Coronary artery (tissue), 2 donors: ENCODE measurements around the gene TLK1.

ENCODE experiments used
- DNase-seq: peaks from one replicate; pipeline ENCODE4 v3.0.0-alpha.2; 2017; ENCODE audit warnings: low spot score
- H3K27ac ChIP-seq, 2 donors: fragments of 200-600 bp; sonication (generic); one replicate each; pipeline ENCODE4 v1.5.1; 2016 to 2019
- H3K4me3 ChIP-seq: fragments of 200-600 bp; sonication (generic); 2 replicates; pipeline ENCODE4 v1.5.1; 2016; ENCODE audit warnings: mild to moderate bottlenecking, moderate library complexity
- CTCF ChIP-seq: fragments of 200-600 bp; sonication (generic); IDR thresholded peaks from one replicate; pipeline ENCODE4 v1.5.1; 2019; ENCODE audit warnings: antibody characterized with exemption

TLK1 gene

GRCh38 chr2:171009386-171009785, 151.3 kb downstream of the TLK1 start:
- Histone ChIP-seq H3K27ac (no peak overlapping the region), H3K4me3 (no peak overlapping the region)
- DNase-seq = no peak
- TF ChIP-seq CTCF = no peak

GRCh38 chr2:171008550-171009205, 152.0 kb downstream of the TLK1 start:
- Histone ChIP-seq H3K27ac (no peak overlapping the region), H3K4me3 (no peak overlapping the region)
- no peak for TF ChIP-seq CTCF
- DNase-seq = no peak

- no peak for TF ChIP-seq CTCF
- no peak overlapping the region for H3K27ac ChIP-seq
- no peak overlapping the region for H3K4me3 ChIP-seq
- DNase-seq = no peak
These were observed 155.9 kb downstream of the TLK1 start for GRCh38 chr2:171004833-171005232.

- TF ChIP-seq CTCF = no peak
- Histone ChIP-seq H3K4me3 (no peak overlapping the region), H3K27ac (no peak overlapping the region)
- no peak for DNase-seq
These were observed 156.3 kb downstream of the TLK1 start for GRCh38 chr2:171004363-171004762.

- DNase-seq = no peak
- no peak for TF ChIP-seq CTCF
- Histone ChIP-seq H3K4me3 (no peak overlapping the region), H3K27ac (no peak overlapping the region)
These were observed 161.0 kb downstream of the TLK1 start for GRCh38 chr2:170999654-171000053.

GRCh38 chr2:170997893-170998597, 162.6 kb downstream of the TLK1 start:
- no peak for TF ChIP-seq CTCF
- no peak for DNase-seq
- H3K27ac ChIP-seq = no peak overlapping the region
- no peak overlapping the region for H3K4me3 ChIP-seq

GRCh38 chr2:170996316-170996715, 164.4 kb downstream of the TLK1 start:
- no peak for DNase-seq
- Histone ChIP-seq H3K27ac (no peak overlapping the region), H3K4me3 (no peak overlapping the region)
- TF ChIP-seq CTCF = no peak
